HEK293T (cell line): Measurements from ENCODE around the gene FEM1C.

Experiments used
- BHLHE40 ChIP-seq: fragments of 450-650 bp; IDR thresholded peaks from 2 replicates; pipeline ENCODE4 v1.6.1; 2016; ENCODE audit warnings: mild to moderate bottlenecking, moderate library complexity, borderline replicate concordance
- CTBP1 ChIP-seq: fragments of 450-650 bp; IDR thresholded peaks from 2 replicates; pipeline ENCODE4 v1.6.1; 2016; ENCODE audit warnings: borderline replicate concordance
- FOXA1 ChIP-seq: fragments of 450-650 bp; IDR thresholded peaks from 2 replicates; pipeline ENCODE4 v1.6.1; 2016; ENCODE audit warnings: mild to moderate bottlenecking
- FOXK2 ChIP-seq: fragments of 450-650 bp; IDR thresholded peaks from 2 replicates; pipeline ENCODE4 v1.6.1; 2016; ENCODE audit warnings: mild to moderate bottlenecking
- SP1 ChIP-seq: fragments of 450-650 bp; IDR thresholded peaks from 2 replicates; pipeline ENCODE4 v1.6.1; 2017
- SUZ12 ChIP-seq: fragments of 450-650 bp; IDR thresholded peaks from 2 replicates; pipeline ENCODE4 v1.6.1; 2016; ENCODE audit warnings: mild to moderate bottlenecking
- TARDBP ChIP-seq: fragments of 450-650 bp; IDR thresholded peaks from 2 replicates; pipeline ENCODE4 v1.6.1; 2016

DNA sequence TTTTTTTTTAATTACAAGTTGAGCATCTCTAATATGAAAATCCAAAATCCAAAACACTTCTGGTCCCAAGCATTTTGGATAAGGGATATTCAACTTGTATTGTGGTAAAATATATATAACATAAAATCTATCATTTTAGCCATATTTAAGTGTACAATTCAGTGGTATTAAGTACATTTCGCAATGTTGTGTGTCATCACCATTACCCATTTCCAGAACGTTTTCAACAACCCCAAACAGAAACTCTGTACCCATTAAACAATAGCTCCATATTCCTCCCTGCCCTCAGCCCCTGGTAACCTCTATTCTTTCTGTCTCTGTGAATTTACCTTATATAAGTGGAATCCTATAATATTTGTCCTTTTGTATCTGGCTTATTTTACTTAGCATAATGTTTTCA is 32.8 kb upstream of the FEM1C start:
- TF ChIP-seq FOXA1, result no peak
- no peak for TF ChIP-seq SP1
- no peak for TF ChIP-seq CTBP1
- no peak for TF ChIP-seq SUZ12
- TF ChIP-seq BHLHE40, result no peak
- TF ChIP-seq TARDBP, result no peak
- no peak for TF ChIP-seq FOXK2
